Measurements from ENCODE around the gene COL11A1.

DNA sequence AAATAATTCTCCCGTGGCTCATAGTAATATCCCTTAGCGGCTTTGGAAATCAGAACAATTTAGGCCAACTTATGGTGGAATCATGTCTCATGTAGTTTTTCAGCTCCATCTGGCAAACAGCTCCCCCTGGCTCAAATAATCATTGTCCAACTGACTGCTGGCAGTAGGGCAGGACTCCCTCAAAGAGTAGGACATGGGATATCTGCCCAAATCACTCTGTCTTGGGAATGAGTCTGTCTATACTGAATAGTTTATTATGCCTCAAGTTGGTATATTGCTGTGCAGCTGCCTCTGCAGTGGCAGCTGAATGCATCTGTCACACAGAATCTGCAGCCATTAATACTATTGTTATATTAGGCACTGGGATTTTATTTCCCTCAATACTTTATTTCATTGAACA, 255.7 kb downstream of the COL11A1 start:
- TF ChIP-seq ZBTB7A (tag by site-specific recombination; IDR thresholded peaks at IDR 0.05; ENCODE audit: low read depth) (no peak), ZNF335 (tag by site-specific recombination; conservative IDR thresholded peaks at IDR 0.05) (no peak), MEIS1 (CRISPR knock-in tag; IDR thresholded peaks at IDR 0.05; ENCODE audit: borderline replicate concordance) (no peak), ZNF24 (tag by site-specific recombination; IDR thresholded peaks at IDR 0.05) (no peak), ZNF274 (IDR thresholded peaks at IDR 0.05; ENCODE audit: low read length) (no peak), ZNF274 (tag by site-specific recombination; IDR thresholded peaks at IDR 0.05; ENCODE audit: borderline replicate concordance) (no peak), ZNF416 (tag by site-specific recombination; IDR thresholded peaks at IDR 0.05) (no peak), PRDM1 (tag by site-specific recombination; IDR thresholded peaks at IDR 0.05) (no peak), ZBTB8A (tag by site-specific recombination; IDR thresholded peaks at IDR 0.05) (no peak), ZNF776 (tag by site-specific recombination; IDR thresholded peaks at IDR 0.05; ENCODE audit: borderline replicate concordance) (no peak)
- TF ChIP-seq, protein P1, sequence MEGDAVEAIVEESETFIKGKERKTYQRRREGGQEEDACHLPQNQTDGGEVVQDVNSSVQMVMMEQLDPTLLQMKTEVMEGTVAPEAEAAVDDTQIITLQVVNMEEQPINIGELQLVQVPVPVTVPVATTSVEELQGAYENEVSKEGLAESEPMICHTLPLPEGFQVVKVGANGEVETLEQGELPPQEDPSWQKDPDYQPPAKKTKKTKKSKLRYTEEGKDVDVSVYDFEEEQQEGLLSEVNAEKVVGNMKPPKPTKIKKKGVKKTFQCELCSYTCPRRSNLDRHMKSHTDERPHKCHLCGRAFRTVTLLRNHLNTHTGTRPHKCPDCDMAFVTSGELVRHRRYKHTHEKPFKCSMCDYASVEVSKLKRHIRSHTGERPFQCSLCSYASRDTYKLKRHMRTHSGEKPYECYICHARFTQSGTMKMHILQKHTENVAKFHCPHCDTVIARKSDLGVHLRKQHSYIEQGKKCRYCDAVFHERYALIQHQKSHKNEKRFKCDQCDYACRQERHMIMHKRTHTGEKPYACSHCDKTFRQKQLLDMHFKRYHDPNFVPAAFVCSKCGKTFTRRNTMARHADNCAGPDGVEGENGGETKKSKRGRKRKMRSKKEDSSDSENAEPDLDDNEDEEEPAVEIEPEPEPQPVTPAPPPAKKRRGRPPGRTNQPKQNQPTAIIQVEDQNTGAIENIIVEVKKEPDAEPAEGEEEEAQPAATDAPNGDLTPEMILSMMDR (tag by site-specific recombination; IDR thresholded peaks at IDR 0.05): no peak
- TF ChIP-seq, protein P2, sequence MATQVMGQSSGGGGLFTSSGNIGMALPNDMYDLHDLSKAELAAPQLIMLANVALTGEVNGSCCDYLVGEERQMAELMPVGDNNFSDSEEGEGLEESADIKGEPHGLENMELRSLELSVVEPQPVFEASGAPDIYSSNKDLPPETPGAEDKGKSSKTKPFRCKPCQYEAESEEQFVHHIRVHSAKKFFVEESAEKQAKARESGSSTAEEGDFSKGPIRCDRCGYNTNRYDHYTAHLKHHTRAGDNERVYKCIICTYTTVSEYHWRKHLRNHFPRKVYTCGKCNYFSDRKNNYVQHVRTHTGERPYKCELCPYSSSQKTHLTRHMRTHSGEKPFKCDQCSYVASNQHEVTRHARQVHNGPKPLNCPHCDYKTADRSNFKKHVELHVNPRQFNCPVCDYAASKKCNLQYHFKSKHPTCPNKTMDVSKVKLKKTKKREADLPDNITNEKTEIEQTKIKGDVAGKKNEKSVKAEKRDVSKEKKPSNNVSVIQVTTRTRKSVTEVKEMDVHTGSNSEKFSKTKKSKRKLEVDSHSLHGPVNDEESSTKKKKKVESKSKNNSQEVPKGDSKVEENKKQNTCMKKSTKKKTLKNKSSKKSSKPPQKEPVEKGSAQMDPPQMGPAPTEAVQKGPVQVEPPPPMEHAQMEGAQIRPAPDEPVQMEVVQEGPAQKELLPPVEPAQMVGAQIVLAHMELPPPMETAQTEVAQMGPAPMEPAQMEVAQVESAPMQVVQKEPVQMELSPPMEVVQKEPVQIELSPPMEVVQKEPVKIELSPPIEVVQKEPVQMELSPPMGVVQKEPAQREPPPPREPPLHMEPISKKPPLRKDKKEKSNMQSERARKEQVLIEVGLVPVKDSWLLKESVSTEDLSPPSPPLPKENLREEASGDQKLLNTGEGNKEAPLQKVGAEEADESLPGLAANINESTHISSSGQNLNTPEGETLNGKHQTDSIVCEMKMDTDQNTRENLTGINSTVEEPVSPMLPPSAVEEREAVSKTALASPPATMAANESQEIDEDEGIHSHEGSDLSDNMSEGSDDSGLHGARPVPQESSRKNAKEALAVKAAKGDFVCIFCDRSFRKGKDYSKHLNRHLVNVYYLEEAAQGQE (tag by site-specific recombination; IDR thresholded peaks at IDR 0.05): no peak
- TF ChIP-seq, protein P3, sequence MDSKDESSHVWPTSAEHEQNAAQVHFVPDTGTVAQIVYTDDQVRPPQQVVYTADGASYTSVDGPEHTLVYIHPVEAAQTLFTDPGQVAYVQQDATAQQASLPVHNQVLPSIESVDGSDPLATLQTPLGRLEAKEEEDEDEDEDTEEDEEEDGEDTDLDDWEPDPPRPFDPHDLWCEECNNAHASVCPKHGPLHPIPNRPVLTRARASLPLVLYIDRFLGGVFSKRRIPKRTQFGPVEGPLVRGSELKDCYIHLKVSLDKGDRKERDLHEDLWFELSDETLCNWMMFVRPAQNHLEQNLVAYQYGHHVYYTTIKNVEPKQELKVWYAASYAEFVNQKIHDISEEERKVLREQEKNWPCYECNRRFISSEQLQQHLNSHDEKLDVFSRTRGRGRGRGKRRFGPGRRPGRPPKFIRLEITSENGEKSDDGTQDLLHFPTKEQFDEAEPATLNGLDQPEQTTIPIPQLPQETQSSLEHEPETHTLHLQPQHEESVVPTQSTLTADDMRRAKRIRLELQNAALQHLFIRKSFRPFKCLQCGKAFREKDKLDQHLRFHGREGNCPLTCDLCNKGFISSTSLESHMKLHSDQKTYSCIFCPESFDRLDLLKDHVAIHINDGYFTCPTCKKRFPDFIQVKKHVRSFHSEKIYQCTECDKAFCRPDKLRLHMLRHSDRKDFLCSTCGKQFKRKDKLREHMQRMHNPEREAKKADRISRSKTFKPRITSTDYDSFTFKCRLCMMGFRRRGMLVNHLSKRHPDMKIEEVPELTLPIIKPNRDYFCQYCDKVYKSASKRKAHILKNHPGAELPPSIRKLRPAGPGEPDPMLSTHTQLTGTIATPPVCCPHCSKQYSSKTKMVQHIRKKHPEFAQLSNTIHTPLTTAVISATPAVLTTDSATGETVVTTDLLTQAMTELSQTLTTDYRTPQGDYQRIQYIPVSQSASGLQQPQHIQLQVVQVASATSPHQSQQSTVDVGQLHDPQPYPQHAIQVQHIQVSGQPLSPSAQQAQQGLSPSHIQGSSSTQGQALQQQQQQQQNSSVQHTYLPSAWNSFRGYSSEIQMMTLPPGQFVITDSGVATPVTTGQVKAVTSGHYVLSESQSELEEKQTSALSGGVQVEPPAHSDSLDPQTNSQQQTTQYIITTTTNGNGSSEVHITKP (tag by site-specific recombination; IDR thresholded peaks at IDR 0.05): no peak
